H1 (cell line): ENCODE data around the gene OSBPL2. TPM values are rescaled to one million over a fixed set of nuclear protein-coding genes. Genes with fewer than 3 reads are reported as not detected.

Experiments
- GABPA ChIP-seq: IDR thresholded peaks from 2 replicates; pipeline ENCODE4 v1.6.1; 2011; ENCODE audit warnings: mild to moderate bottlenecking, low read length, moderate library complexity, borderline replicate concordance; ENCODE audit not compliant: insufficient read depth
- KDM5A ChIP-seq: fragments of 200-600 bp; IDR thresholded peaks from 2 replicates; pipeline ENCODE4 v1.7.1; 2012; ENCODE audit warnings: mild to moderate bottlenecking, low read length, inconsistent platforms, mixed read lengths
- SUZ12 ChIP-seq: fragments of 200-600 bp; sonication (generic); IDR thresholded peaks from 2 replicates; pipeline ENCODE4 v1.6.1; 2012; ENCODE audit warnings: mild to moderate bottlenecking, inconsistent platforms, low read length, moderate library complexity, mixed read lengths
- polyA plus RNA-seq, 7 experiments: library from polyadenylated mRNA; depleted of rRNA in 3 of 7; stranded (reverse) in 5 of 7; unstranded in 2 of 7; fragments of >200 nt in 5 of 7; fragments of 200-250 nt in 2 of 7; gene quantifications; 1 replicate in 5 of 7; 2 replicates in 1 of 7; 4 replicates in 1 of 7; pipeline versions ENCODE4 v1.2.1 to v1.2.3, GENCODE V29; 2011 to 2013; ENCODE audit warnings: missing spikeins in 2 of 7, mixed read lengths in 2 of 7
- total RNA-seq: library from RNA; stranded (reverse); fragmentation: NEBNext Ultra II Directional; extraction: Animal tissue kit (Norgen Biotek cat#: 25700); gene quantifications from 2 replicates; pipeline ENCODE4 v1.2.1, GENCODE V29; 2021
- TF ChIP-seq, protein P1 (sequence below): IDR thresholded peaks from 2 replicates; pipeline ENCODE4 v1.6.1; 2011; ENCODE audit warnings: low read length, improper control_type of control experiment

OSBPL2 gene
- total and polyA plus RNA-seq, 2 of the 8 experiments (the other 6 are each of a cell fraction or from before 2014, with no cell fraction given): 11.7 to 42.4 TPM

DNA sequence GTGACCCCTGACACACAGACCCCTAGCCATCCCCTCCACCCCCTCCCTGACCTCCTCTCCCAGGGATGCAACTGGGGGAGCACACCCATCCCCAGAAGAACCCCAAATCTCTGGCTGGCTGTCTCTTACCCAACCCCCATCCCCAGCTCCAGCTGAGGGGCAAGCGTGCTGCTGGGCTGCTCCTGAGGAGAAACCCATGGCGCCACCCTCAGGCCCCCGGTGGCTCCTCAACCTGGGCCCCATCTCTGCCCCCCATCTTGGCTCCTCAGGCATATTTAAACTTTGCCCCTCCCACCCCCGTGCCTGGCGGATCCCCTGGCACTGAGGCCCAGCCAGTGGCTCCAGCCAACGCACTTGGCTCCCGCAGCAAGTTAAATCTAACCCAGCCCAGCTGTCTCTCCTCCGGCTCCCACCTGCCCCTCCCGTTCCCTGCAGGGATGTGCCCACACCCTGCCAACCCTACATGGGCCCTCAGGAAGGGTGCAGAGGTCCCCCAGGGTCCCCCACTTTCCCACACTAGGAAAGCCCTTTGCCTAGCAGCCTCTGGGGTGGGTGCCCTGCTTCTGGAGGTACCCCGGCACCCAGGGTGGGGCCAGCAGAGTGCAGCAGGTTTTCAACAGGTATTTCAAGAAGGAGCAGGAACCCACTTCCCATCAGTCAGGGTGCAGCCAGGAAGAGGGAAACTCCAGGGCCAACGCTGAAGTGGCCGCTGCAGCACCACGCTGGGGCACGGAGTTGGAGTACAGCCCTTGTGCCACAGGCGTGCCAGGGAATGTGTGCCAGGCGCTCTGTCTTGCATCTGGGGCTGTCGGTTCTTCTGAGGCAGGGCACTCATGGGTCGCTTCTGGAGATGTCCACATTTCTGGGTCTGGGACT lies 5.3 kb upstream of the OSBPL2 start (continued):
- TF ChIP-seq SUZ12 (no peak), KDM5A (no peak), GABPA (no peak)
- TF ChIP-seq, protein P1, sequence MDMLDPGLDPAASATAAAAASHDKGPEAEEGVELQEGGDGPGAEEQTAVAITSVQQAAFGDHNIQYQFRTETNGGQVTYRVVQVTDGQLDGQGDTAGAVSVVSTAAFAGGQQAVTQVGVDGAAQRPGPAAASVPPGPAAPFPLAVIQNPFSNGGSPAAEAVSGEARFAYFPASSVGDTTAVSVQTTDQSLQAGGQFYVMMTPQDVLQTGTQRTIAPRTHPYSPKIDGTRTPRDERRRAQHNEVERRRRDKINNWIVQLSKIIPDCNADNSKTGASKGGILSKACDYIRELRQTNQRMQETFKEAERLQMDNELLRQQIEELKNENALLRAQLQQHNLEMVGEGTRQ: no peak
